Panc1 (cell line): ENCODE measurements around the gene GPR55.

Experiments
- POLR2AphosphoS5 ChIP-seq: IDR thresholded peaks from 2 replicates; pipeline ENCODE4 v1.6.1; 2012; ENCODE audit warnings: mild to moderate bottlenecking, low read depth, low read length, moderate library complexity
- REST ChIP-seq, 2 experiments: IDR thresholded peaks; 2 replicates each; pipeline ENCODE4 v1.6.1; 2011 to 2012; ENCODE audit warnings: low read depth in 2 of 2, control low read depth in 1 of 2, low read length in 1 of 2, mild to moderate bottlenecking in 1 of 2, moderate library complexity in 1 of 2; ENCODE audit not compliant: insufficient read depth in 1 of 2
- TF ChIP-seq, protein P1 (sequence below): fragments of 450-650 bp; IDR thresholded peaks from 2 replicates; pipeline ENCODE4 v1.5.1; 2017; ENCODE audit warnings: mild to moderate bottlenecking

DNA sequence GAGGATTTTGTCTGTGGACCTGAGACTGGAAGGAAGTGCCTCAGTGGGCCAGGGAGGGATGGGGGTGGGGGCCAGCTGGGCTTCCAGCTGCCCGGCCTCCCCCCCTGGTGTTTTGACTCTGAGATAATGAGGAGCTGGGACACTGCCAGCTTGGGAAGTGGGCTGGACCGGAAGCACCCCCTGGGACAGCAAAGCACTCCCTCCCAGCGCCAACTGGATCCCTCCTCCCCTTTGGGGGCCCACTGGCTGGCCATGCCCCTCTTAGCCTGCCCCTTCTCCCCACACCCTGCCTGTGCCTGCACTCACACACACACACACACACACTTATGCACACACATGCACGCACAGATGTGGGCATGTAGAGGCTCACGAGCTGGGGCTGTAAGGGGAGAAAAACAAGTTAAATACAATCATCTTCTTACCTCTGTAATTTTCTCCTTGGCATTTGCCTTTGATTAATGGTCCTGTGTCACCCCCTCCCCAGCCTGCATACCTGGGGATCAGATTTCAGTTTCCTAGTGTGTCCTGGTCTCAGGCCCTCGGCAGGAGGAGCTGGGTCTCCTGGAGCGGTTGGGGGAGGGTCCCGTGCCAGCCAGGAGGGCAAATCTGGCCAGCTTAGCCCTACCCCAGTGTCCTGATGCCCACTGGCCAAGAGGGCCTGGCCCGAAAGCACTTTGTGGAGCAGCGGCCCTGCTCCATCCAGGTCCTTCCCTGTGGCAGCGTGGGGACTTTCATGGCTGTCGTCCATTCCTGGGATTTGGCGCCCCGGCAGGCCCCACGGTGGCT, 56.7 kb downstream of the GPR55 start:
- TF ChIP-seq, protein P1, sequence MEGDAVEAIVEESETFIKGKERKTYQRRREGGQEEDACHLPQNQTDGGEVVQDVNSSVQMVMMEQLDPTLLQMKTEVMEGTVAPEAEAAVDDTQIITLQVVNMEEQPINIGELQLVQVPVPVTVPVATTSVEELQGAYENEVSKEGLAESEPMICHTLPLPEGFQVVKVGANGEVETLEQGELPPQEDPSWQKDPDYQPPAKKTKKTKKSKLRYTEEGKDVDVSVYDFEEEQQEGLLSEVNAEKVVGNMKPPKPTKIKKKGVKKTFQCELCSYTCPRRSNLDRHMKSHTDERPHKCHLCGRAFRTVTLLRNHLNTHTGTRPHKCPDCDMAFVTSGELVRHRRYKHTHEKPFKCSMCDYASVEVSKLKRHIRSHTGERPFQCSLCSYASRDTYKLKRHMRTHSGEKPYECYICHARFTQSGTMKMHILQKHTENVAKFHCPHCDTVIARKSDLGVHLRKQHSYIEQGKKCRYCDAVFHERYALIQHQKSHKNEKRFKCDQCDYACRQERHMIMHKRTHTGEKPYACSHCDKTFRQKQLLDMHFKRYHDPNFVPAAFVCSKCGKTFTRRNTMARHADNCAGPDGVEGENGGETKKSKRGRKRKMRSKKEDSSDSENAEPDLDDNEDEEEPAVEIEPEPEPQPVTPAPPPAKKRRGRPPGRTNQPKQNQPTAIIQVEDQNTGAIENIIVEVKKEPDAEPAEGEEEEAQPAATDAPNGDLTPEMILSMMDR = no peak
- TF ChIP-seq POLR2AphosphoS5 (no peak), REST (IDR thresholded peaks at IDR 0.05; ENCODE audit: insufficient read depth in 1 of 2, low read depth in 2 of 2, low read length in 1 of 2) (no peak)
